GM23338 (cell line): ENCODE data around the gene KIRREL3.

Source experiments
- CREB1 ChIP-seq: fragments of 250-450 bp; sonication (Bioruptor Pico); IDR thresholded peaks from 2 replicates; pipeline ENCODE4 v1.5.0; 2020; ENCODE audit warnings: low read depth, mild to moderate bottlenecking, moderate library complexity
- CTCF ChIP-seq, 2 experiments: fragments of 200-600 bp in 1 of 2; sonication (generic) in 1 of 2; conservative IDR thresholded peaks; 2 replicates each; pipeline versions ENCODE4 v1.5.1 to v1.6.1; 2016 to 2017; ENCODE audit warnings: antibody characterized with exemption in 2 of 2, low read depth in 2 of 2, mild to moderate bottlenecking in 2 of 2, moderate library complexity in 1 of 2
- EZH2 ChIP-seq: fragments of 200-600 bp; sonication (generic); IDR thresholded peaks from one replicate; pipeline ENCODE4 v1.8.0; 2017; ENCODE audit warnings: antibody characterized with exemption, mild to moderate bottlenecking, low read depth; ENCODE audit not compliant: unreplicated experiment
- JUNB ChIP-seq: IDR thresholded peaks from one replicate; pipeline ENCODE4 v1.6.1; 2016; ENCODE audit warnings: antibody characterized with exemption; ENCODE audit not compliant: unreplicated experiment
- POLR2AphosphoS5 ChIP-seq: IDR thresholded peaks from 2 replicates; pipeline ENCODE4 v1.6.1; 2016; ENCODE audit warnings: antibody characterized with exemption, low read depth

GRCh38 chr11:126526471-126526870, 474.1 kb downstream of the KIRREL3 start:
- TF ChIP-seq CTCF (conservative IDR thresholded peaks at IDR 0.05; ENCODE audit: low read depth in 2 of 2) = no peak
- no peak for TF ChIP-seq EZH2
- no peak for TF ChIP-seq POLR2AphosphoS5
- no peak for TF ChIP-seq CREB1 (CRISPR knock-in tag)
- no peak for TF ChIP-seq JUNB
